Progenitor cell of endocrine pancreas (in vitro differentiated cells): ENCODE results near the gene S1PR3. TPM values are rescaled to one million over a fixed set of nuclear protein-coding genes. Genes with fewer than 3 reads are reported as not detected.

Experiments used
- DNase-seq: peaks from one replicate; pipeline ENCODE4 v3.0.0; 2021; ENCODE audit warnings: low spot score; ENCODE audit not compliant: unreplicated experiment
- H3K27ac Mint-ChIP-seq: 2 replicates; pipeline ENCODE4 v1.8.0; 2021; ENCODE audit warnings: mild to moderate bottlenecking, moderate library complexity, mixed read lengths
- H3K27me3 Mint-ChIP-seq: 2 replicates; pipeline ENCODE4 v1.8.0; 2021; ENCODE audit warnings: mixed read lengths
- H3K36me3 Mint-ChIP-seq: 2 replicates; pipeline ENCODE4 v1.8.0; 2022; ENCODE audit warnings: mixed read lengths; ENCODE audit not compliant: insufficient read depth
- H3K4me1 Mint-ChIP-seq: 2 replicates; pipeline ENCODE4 v1.8.0; 2021; ENCODE audit warnings: low read depth, mixed read lengths
- H3K4me3 Mint-ChIP-seq: 2 replicates; pipeline ENCODE4 v1.8.0; 2021; ENCODE audit warnings: low read depth, mild to moderate bottlenecking, moderate library complexity, mixed read lengths
- H3K9me3 Mint-ChIP-seq: 2 replicates; pipeline ENCODE4 v1.8.0; 2021; ENCODE audit warnings: low read depth, mixed read lengths
- CTCF ChIP-seq: fragments of 200-600 bp; sonication (generic); IDR thresholded peaks from one replicate; pipeline ENCODE4 v1.5.0; 2021; ENCODE audit warnings: antibody characterized with exemption, mild to moderate bottlenecking; ENCODE audit not compliant: unreplicated experiment
- total RNA-seq: library from RNA; stranded (reverse); gene quantifications from 2 replicates; pipeline ENCODE4 v1.2.1, GENCODE V29; 2021

S1PR3 gene
- total RNA-seq, 1 donor from 2014 or later, result 1.6 TPM

DNA sequence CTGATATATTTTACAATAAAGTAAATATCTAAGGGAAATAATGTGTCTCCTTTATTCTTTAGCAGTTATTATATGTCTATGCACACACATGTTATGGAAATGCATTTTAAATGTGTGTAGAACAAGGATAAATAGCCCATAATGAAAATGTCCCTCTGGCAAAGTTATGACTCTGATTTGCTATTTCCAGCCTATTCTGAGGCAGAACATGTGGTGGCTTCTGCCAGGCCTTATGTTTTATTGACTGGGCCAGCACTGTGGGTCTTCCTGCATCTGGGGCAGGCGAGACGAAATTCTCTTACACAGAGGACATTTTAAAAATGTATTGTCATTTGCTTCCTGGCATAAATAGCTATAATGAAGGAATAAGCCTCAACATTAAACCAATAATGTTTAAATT lies 52.8 kb downstream of the S1PR3 start:
- Mint-ChIP-seq H3K4me1 (peaks cover 1% of the 10 kb centered on the region), H3K27me3 (no peaks in the 10 kb centered on the region), H3K4me3 (no peak overlapping the region), H3K27ac (no peak overlapping the region), H3K9me3 (peaks cover 2% of the 10 kb centered on the region), H3K36me3 (peaks cover 1% of the 10 kb centered on the region)
- no peak for DNase-seq
- no peak for TF ChIP-seq CTCF

DNA sequence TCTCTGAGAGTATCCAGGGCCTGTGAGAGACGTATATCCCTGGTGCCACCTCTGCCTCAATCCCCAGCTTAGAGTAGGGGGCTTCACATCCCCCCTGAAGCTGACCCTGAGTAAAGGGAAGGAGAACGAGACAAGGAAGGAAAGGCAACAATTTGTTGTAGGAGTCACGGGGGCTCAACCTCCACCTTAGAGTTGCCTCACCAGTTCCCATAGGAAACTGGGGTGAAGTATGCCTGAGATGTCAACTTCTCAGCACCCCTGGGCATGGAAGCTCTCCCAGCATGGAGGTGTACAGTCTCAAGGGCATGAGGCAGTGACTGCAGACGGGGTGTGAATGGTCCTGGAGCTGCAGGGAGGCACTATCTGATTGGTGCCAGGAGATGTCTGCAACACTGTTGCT lies 53.6 kb downstream of the S1PR3 start:
- H3K27ac Mint-ChIP-seq, result no peak overlapping the region
- H3K4me1 Mint-ChIP-seq, result peaks cover 1% of the 10 kb centered on the region

GRCh38 chr9:89046832-89047231 lies 55.6 kb downstream of the S1PR3 start:
- H3K4me1 Mint-ChIP-seq, result peaks cover 3% of the 10 kb centered on the region
- no peak overlapping the region for H3K27ac Mint-ChIP-seq
- peaks cover 1% of the 10 kb centered on the region for H3K36me3 Mint-ChIP-seq
- no peak overlapping the region for H3K4me3 Mint-ChIP-seq
- H3K27me3 Mint-ChIP-seq, result no peaks in the 10 kb centered on the region
- peaks cover 2% of the 10 kb centered on the region for H3K9me3 Mint-ChIP-seq
- no peak for DNase-seq
- TF ChIP-seq CTCF, result no peak

More for the DNA sequence above, 53.6 kb downstream of the S1PR3 start:
- no peak for DNase-seq
- Mint-ChIP-seq H3K27me3 (no peaks in the 10 kb centered on the region), H3K4me3 (no peak overlapping the region), H3K36me3 (peaks cover 1% of the 10 kb centered on the region), H3K9me3 (peaks cover 2% of the 10 kb centered on the region)
- TF ChIP-seq CTCF, result no peak

- H3K27me3 Mint-ChIP-seq, result no peaks in the 10 kb centered on the region
- H3K4me1 Mint-ChIP-seq, result peaks cover 3% of the 10 kb centered on the region
- no peak for TF ChIP-seq CTCF
- no peak for DNase-seq
- peaks cover 1% of the 10 kb centered on the region for H3K36me3 Mint-ChIP-seq
- H3K9me3 Mint-ChIP-seq, result peaks cover 2% of the 10 kb centered on the region
- no peak overlapping the region for H3K4me3 Mint-ChIP-seq
- H3K27ac Mint-ChIP-seq, result no peak overlapping the region
Measured at GRCh38 chr9:89047667-89048066, 56.4 kb downstream of the S1PR3 start.

- no peak overlapping the region for H3K27ac Mint-ChIP-seq
- no peaks in the 10 kb centered on the region for H3K27me3 Mint-ChIP-seq
- no peak for TF ChIP-seq CTCF
- DNase-seq, result no peak
- no peak overlapping the region for H3K4me3 Mint-ChIP-seq
- peaks cover 2% of the 10 kb centered on the region for H3K9me3 Mint-ChIP-seq
- H3K36me3 Mint-ChIP-seq, result peaks cover 1% of the 10 kb centered on the region
- peaks cover 3% of the 10 kb centered on the region for H3K4me1 Mint-ChIP-seq
Measured at GRCh38 chr9:89048616-89049015, 57.3 kb downstream of the S1PR3 start.
